HUDEP-2 (cell line): Measurements from ENCODE around the gene AMIGO3.
"Not testable (repeated sequence)": the region's sequence is repeated elsewhere in the genome, so short reads cannot be mapped to it uniquely, and the experiment has no call there.

Experiments used
- DNase-seq, 76 experiments: peaks; one replicate each; lab custom pipeline; 2025; ENCODE audit not compliant: unreplicated experiment in 76 of 76; lab: John Stamatoyannopoulos, UW

AMIGO3 gene

GRCh38 chr3:49719214-49719884 lies at the start of gene AMIGO3:
Gene AMIGO3 (minus strand): TSS chr3:49719684. CDS start chr3:49719465, 219 bp downstream.
- peak in 68 of 76 experiments; percentile 14 to 97 (median 82) for DNase-seq

DNA sequence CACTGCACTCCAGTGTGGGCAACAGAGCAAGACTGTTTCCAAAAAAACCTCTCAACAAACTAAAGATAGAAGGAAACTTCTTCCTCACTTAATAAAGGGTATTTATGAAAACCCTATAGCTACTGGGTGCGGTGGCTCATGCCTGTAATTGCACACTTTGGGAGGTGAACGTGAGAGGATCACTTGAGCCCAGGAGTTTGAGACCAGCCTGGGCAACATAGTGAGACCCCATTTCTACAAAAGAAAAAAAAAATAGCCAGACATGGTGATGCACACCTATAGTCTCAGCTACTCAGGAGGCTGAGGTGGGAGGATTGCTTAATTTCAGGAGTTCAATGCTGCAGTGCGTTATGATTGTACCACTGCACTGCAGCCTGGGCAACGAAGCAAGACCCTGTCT lies 44.5 kb upstream of the AMIGO3 start:
- DNase-seq: no peak

DNA sequence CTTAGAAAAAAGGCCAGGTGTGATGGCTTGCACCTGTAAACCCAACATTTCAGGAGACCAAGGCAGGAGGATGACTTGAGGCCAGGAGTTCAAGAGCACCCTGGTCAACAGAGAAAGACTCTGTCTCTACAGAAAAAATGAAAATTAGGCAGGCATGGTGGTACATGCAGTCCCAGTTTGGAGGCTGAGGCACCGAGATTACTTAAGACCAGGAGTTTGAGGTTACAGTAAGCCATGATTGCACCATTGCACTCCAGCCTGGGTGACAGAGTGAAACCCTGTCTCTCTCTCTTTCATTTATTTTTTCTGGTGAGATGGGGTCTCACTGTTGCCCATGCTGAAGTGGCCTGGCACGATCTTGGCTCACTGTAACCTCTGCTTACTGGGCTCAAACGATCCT lies 42.2 kb upstream of the AMIGO3 start:
- no peak for DNase-seq

- DNase-seq: no peak
Measured at GRCh38 chr3:49759226-49759625, 39.7 kb upstream of the AMIGO3 start.

DNA sequence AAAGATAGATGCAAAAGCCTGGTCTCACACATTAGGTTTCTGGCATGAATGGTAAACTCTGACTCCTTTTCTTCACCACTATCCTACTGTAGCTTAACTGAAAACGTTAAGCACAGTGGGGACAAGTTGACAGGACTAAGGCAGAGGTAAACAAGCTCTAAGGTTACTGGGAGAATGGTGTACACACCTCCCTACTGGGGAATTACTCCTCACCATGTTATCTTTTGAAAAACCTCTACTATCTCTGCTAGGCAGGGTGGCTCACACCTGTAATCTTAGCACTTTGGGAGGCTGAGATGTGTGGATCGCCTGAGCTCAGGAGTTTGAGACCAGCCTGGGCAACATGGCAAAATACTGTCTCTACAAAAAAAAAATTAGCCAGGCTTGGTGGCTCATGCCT lies 37.7 kb upstream of the AMIGO3 start:
- no peak for DNase-seq

DNA sequence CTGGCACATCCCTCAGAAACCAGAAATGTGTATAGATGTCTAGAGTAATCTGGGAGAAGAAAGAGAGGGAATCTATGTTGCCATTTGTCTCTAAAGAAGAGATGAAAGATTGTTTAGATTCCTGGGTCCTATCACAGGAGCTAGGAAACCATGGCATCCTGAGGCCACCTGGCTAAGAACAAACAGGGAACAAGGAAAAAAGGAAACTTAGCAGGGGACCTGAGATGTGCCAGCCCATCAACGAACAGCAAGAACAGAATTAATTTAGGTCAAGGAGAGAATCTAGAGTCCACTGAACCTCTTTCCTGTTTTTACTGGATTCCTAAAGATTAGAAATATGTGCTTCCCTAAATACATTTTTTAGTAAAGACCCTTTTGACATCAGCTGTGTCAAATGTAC lies 36.6 kb upstream of the AMIGO3 start:
- DNase-seq: no peak

GRCh38 chr3:49754536-49754935 lies 35.1 kb upstream of the AMIGO3 start:
- no peak for DNase-seq

DNA sequence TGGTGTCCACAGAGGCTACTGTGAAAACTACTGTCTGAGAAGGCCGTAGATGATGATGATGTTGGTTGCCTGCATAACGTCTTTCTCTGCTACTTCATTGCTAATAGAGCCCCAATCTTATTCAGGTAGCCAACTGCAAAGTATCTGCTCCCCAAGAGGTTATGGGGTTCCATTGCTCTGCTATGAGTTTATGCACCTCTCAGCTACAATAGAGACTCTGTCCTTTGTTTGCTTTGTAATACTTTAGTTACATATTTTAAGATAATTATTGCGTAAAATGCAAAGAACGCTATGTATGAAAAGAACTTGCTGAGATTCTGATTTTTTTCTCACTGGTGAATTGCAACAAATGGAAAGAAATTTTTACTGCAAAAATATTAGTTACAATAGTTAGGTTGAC lies 32.0 kb upstream of the AMIGO3 start:
- no peak for DNase-seq

DNA sequence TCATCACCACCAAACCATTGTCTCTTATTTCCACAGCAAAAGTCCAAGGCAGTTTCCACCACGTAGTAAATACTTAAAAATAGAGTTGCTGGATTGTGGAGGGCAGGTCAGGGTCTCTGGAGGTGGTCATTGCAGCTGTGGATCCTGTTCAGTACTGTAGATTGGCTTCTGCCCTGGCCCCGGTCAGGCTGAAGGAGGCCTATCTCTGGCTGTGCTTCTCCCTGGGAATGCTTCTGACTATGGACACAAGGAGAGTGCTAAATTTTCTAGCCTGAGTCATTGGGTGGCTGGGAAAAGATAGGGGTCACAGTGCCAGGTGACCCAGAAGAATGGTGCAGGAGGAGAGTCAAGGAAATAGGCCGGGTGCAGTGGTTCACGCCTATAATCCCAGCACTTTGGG lies 30.6 kb upstream of the AMIGO3 start:
- DNase-seq: no peak

- not testable (repeated sequence) for DNase-seq
Measured at GRCh38 chr3:49748874-49749273, 29.4 kb upstream of the AMIGO3 start.

- no peak for DNase-seq
Measured at GRCh38 chr3:49747792-49748480, 28.5 kb upstream of the AMIGO3 start.

DNA sequence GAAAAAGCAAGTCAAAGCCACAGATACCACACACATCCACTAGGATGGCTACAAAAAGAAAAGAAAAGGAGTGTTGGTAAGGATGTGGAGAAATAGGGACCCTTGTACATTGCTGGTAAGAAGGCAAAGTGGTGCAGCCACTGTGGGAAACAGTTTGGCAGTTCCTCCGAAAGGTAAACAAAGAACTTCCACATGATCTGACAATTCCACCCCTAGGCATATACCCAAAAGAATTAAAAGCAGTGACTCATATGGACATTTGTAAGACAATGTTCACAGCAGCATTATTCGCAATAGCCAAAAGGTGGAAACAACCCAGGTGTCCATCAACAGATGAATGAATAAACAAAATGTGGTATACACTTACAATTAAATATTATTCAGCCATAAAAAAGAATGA lies 26.5 kb upstream of the AMIGO3 start:
- no peak for DNase-seq

DNA sequence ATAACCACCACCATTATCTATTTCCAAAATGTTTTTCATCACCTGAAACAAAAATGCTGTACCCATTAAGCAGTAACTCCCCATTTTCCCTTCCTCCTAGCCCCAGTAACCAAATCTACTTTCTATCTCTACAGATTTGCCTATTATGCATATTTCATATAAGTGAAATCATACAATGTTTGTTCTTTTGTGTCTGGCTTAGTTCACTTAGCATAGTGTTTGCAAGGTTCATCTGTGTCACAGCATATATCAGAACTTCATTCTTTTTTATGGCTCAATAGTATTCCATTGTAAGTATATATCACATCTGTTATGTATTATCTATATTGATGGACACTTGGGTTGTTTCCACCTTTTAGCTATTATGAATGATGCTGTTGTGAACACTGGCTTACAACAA lies 20.9 kb upstream of the AMIGO3 start:
- DNase-seq: no peak

DNA sequence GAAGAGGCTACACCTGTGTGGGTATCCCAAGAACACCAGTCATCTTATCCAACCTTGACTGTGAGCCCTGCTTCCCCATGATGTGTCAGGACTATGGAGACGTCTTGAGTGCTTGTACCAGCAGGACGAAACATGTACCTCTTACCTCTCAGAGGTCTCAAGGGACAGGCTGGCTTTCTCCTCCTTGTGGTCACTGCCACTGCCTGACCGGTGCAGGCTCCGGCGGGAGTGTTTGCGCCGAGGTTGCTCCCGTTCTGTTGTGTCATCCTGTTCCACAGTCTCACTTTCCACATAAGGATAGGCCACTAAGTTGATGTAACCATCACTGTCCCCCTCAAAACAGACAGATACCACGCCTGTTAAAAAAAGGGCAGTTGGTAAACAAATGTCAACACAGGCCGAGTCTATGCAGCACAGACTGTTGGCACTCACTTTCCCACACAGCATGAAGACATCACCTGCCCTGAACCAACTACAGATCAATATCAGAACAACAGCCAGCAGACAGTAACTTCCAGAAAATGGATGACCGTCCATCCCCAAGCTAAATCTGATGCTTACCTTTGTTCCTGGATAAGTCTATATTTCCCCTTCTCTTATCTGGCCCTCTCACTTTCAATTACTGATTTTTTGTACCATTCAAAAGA lies 18.7 kb upstream of the AMIGO3 start:
- DNase-seq: no peak

DNA sequence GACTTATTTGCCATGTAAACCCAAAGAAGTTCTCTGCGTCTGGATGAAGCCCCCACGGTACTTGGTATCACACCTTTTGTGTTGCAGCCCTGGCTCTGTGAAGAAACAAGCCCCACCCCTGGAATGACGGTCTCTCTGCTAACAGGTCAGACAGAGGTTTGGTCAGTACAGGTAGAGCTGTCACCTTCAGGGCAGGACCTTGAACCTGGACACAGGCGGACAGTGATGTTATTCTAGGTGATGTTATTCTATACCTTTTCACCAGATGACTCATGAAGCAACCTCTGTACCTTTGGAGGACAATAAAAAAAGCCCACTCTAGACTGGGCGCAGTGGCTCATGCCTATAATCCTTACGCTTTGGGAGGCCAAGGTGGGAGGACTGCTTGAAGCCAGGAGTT lies 15.3 kb upstream of the AMIGO3 start:
- DNase-seq: no peak

DNA sequence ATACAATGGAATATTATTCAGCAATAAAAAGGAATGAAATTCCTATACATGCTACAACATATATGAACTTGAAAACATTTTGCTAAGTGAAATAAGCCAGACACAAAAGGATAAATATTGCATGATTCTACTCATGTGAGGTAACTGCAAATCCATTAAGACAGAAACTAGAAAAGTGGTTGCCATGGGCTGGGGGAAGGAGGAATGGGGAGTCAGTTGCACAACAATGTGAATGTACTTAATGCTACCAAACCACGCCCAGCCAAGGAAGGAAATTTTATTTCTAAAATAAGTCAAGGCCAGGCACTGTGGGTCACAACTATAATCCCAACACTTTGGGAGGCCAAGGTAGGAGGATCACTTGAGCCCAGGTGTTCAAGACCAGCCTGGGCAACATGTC lies 14.1 kb upstream of the AMIGO3 start:
- no peak for DNase-seq

- DNase-seq: no peak
Measured at GRCh38 chr3:49732597-49732996, 13.1 kb upstream of the AMIGO3 start.

DNA sequence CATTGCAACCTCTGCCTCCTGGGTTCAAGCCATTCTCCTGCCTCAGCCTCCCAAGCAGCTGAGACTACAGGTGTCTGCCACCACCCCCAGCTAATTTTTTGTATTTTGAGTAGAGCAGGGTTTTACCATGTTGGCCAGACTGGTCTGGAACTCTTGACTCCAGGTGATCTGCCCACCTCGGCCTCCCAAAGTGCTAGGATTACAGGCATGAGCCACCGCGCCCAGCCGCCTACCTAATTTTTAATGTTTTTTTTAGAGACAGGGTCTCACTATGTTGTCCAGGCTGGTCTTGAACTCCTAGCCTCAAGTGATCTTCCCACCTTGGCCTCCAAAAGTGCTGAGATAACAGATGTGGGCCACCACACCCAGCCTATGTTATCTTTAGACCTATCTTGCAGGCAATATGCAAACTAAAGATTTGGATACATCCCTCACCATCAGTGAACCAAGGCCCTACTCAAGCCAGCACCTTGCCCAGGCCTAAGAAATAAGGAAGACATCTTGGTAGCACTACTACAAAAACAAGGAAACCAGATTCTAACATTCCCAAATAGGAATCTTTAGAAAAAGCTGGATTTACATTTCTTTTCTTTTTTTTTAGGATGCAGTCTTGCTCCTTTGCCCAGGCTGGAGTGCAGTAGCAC lies 10.6 kb upstream of the AMIGO3 start:
- DNase-seq: peak in 5 of 76 experiments; percentile 1 to 24 (median 13)

GRCh38 chr3:49727924-49728361 lies 8.5 kb upstream of the AMIGO3 start:
- no peak for DNase-seq

DNA sequence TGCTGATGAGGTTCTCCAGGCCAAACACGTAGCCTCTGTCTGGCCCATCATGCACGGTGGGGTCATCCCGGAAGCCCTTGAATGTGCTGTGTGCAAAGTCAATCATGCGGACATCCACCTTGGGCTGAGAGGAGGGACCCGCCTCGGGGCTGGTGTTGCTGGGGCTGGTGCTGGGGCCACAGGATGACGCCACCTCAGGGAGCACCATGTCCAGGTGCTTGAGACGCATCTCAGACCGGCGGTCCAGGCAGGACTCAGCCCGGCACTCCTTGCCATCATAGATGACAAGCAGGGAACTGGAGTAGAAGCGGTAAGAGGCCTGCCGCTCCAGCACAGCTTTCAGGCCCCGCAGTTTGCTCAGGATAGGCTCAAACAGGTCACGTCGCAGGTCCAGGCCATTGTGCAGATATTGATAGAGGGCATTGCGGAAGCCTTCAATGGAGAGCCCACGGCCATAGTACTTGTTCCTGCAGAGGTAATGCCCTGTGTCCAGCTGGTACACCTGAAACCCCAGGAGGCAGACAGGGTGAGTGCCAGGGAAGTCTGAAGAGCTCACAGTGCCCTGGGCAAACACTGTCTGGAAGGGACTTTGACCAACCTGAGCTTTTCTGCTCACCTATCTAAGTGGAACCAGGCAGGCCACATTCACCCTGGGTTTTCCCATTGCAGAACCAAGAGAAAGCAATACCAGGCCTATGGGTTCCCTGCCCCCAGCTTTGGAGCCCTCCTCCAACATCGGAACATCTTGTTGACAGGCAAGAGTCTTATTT lies 7.9 kb upstream of the AMIGO3 start:
- DNase-seq: no peak
